ENCODE results near the gene RPS6KA5.

DNA sequence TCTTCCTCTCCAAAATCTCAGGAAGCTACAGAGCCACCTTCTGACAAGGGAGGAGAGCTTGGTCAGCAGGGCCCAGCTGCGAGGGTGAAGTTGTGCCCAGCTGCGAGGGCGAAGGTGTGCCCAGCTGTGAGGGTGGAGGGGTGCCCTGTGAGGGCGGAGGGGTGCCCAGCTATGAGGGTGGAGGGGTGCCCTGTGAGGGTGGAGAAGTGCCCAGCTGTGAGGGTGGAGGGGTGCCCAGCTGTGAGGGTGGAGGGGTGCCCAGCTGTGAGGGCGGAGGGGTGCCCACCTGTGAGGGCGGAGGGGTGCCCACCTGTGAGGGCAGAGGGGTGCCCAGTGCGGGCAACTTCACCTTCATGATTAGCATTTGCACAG, 223.8 kb downstream of the RPS6KA5 start:
- TF ChIP-seq CTCF (IDR thresholded peaks at IDR 0.05) (no peak), EZH2 (IDR thresholded peaks at IDR 0.05; ENCODE audit: borderline replicate concordance, insufficient read depth, low read depth, low read length, poor library complexity, severe bottlenecking) (no peak)
